GM19468 (cell line): ENCODE data around the gene CYLD.

Experiments
- ATAC-seq: cut with Tn5 transposase; IDR thresholded peaks from one replicate; pipeline ENCODE4 v1.9.1; 2021; ENCODE audit warnings: mild to moderate bottlenecking, moderate library complexity, moderate number of reproducible peaks; ENCODE audit not compliant: unreplicated experiment; ENCODE audit errors: extremely low read depth

Gene CYLD

DNA sequence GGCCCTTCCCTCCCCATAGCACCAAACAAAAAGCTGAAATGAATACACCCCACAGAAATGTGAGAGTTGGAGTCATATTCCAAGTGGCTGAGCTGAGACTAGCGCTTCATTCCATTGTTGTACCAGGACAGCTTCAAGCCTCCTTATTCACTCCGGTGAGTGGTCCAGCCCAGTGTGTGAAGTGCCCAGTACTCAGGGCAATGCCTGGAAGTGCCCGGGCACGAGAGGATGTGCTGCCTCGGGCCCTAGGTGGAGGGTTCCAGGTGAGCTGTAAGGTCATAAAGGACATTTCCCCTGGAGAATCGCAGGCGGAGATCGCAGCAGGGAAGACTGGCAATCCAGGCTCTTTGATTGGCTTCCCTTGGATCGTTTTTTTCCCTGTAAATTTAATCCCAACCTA is 5.4 kb upstream of the CYLD start:
- no peak for ATAC-seq

- no peak for ATAC-seq
Measured at GRCh38 chr16:50737420-50737959, 4.4 kb upstream of the CYLD start.

GRCh38 chr16:50739031-50739430 is 2.9 kb upstream of the CYLD start:
- ATAC-seq, result no peak

GRCh38 chr16:50740736-50741135 is 1.1 kb upstream of the CYLD start:
- ATAC-seq, result no peak

- ATAC-seq, result no peak
Measured at GRCh38 chr16:50741225-50741780, 583 bp upstream of the CYLD start.

DNA sequence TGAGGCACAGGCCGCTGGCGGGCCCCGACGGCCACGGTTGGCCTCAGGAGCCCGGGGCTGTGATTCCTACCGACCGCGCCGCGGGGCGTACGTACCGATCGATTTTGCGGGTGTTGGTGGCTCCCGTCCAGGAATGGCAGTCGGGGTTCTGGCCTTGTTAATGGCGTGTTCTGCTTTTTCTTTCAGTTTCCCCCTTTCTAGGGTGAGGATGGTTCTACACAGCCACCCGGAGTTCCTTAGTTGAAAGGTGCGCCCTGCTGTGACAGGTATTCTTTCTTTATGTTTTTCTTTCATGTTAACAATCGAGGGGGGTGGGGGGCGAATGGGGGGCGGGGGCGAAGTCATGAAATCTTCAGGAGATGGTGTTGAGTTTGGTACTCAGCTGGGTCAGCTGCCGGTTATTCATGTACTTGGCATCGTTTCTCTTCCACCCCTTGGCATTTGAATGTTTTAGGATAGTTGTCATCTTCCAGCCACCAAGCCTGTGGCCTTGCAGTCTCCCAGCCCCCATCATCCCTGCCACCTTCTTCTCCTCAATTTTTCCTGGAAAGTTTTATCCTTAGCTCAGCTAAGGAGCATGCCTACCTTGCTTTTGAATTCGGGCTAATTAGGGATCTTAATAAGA is 802 bp downstream of the CYLD start:
- ATAC-seq, result no peak

DNA sequence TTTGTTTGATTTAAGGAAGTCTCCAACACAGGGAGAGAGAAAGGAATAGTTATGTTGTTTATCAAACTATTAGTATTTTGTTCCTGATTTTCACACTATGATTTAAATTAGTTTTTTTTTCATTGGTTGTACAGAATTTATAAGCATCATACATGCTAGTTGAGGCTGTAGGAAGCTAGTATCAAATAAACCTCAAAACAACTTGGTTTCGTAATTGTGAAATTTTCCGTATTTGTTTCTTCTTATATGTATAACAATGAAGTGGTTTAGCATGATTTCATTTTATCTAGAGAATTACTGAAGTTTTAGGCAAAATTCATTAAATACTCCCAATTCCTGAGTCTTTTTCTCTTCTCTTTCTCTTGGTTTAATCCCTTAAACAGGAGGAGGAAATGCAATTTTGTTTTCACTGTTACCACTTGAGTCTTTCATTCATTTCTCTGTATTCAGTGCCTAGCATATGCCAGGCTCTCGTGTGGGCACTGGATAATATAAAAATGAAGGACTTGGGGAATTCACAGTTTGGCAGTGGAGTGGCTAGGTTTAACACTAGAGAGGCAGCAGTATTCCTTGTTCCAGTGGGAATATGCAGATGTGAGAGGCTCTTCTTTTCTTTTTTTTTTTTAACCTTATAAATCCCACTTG is 1.8 kb downstream of the CYLD start:
- no peak for ATAC-seq

GRCh38 chr16:50744881-50745280 is 3.0 kb downstream of the CYLD start:
- ATAC-seq, result no peak

DNA sequence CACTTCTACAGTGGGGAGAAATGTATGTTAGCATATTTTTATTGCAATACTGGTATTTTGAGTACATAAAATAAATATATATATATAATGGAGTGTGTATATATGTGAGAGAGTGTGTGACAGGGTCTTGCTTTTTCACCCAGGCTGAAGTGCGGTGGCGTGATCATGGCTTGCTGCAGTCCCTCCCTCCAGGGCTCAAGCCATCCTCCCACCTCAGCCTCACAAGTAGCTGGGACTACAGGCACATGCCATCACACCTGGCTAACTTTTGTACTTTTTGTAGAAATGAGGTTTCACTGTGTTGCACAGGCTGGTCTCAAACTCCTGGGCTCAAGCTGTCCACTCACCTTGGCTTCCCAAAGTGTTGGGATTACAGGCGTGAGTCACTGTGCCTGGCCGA is 4.1 kb downstream of the CYLD start:
- no peak for ATAC-seq

GRCh38 chr16:50747207-50747956 is 5.5 kb downstream of the CYLD start:
- no peak for ATAC-seq

DNA sequence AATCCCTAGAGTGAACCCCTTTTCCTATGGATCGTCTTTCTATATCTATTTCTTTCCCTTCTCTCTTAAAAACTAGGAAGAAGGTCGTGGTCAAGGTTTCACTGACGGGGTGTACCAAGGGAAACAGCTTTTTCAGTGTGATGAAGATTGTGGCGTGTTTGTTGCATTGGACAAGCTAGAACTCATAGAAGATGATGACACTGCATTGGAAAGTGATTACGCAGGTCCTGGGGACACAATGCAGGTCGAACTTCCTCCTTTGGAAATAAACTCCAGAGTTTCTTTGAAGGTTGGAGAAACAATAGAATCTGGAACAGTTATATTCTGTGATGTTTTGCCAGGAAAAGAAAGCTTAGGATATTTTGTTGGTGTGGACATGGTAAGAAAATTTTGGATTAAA is 9.6 kb downstream of the CYLD start:
- no peak for ATAC-seq

DNA sequence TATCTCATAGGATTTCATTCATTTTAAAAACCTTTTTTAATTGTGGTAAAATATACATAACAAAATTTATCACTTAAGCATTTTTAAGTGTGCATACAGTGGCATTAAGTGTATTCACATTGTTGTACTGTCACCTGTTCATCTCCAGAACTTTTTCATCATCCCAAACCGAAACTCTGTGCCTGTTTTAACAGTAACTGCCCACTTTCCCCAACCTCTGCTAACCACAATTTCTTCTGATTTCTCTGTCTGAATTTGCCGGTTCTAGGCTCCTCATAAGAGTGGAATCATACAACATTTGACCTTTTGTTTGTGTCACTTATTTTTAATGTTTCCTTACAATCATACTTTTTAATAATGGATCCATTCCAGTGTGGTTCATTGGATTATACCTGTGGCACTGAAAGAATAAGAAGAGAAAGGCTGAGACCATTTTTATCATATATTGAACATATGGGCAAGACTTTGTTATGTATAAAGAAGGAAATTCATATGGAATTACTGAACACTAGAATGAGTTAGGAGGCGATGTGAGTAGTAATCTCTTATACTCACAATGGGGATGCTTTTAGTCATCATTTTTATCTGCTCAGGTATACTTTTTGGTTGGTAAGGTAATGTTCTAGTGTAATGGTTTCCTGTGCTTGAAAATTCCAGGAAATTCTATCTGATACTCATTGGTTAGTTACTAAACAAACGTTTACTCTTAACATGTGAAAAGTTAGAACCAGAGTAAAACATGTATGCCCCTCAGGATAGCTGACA is 10.8 kb downstream of the CYLD start:
- ATAC-seq, result no peak

GRCh38 chr16:50756473-50756872 is 14.6 kb downstream of the CYLD start:
- no peak for ATAC-seq

- ATAC-seq, result no peak
Measured at GRCh38 chr16:50761267-50761666, 19.4 kb downstream of the CYLD start.

GRCh38 chr16:50762241-50762640 is 20.4 kb downstream of the CYLD start:
- no peak for ATAC-seq

DNA sequence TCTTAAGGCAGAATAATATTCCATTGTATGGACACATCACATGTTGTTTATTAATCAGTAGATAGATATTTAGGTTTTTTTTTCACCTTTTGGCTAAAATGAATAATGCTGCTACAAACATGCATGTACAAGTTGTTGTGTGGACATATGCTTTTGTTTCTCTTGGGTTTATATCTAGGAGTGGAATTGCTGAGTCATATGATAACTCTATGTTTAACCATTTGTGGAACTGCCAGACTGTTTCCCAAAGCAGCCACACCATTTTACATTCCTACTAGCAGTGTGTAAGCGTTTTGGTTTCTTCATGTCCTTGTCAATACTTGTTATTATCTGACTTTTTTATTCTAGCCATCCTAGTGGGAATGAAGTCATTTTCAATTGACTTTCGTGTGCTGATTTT is 21.3 kb downstream of the CYLD start:
- ATAC-seq, result no peak

DNA sequence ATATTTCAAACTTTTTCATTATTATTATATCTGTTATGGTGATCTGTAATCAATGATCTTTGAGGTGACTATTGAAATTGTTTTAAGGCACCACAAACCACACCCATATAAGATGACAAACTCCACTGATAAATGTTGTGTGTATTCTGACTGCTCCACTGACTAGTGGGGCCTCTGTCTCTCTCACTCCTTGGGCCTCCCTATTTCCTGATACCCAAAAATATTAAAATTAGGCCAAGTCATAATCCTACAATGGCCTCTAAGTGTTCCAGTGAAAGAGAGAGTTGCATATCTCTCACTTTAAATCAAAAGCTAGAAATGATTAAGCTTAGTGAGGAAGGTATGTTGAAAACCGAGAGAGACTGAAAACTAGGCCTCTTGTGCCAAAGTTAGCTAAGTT is 23.4 kb downstream of the CYLD start:
- no peak for ATAC-seq

DNA sequence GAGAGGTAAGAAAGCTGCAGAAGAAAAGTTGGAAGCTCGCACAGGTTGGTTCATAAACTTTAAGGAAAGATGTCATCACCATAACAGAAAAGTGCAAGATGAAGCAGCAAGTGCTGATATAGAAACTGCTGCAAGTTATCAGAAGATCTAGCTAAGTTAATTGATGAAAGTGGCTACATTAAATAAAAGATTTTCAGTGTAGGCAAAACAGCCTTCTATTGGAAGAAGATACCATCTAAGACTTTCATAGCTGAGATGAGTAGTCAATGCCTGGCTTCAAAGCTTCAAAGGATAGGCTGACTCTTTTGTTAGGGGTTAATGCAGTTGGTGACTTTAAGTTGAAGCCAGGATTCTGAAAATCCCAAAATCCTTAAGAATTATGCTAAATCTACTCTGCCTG is 24.0 kb downstream of the CYLD start:
- no peak for ATAC-seq

GRCh38 chr16:50767197-50767596 is 25.3 kb downstream of the CYLD start:
- ATAC-seq, result no peak

DNA sequence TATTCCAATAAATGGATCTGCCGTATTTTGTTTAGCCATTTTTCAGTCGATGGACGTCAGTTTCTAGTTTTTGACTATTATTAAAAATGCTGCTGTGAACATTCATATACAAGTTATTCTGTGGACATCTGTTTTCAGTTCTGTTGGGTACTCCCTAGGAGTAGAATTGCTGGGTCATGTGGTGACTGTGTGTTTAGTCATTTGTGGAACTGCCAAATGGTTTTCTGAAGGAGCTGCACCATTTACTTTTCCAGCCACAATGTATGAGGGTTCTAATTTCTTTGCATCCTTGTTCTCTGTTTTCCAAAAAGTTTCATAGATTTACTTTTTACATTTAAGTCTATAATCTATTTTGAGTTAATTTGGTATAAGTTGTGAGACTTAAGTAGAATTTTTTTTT is 29.5 kb downstream of the CYLD start:
- no peak for ATAC-seq
